HG02938 (cell line): ENCODE results near the gene CHI3L2.

Experiments used
- ATAC-seq: cut with Tn5 transposase; IDR thresholded peaks from one replicate; pipeline ENCODE4 v1.9.1; 2021; ENCODE audit warnings: mild to moderate bottlenecking, moderate library complexity; ENCODE audit not compliant: unreplicated experiment

CHI3L2 gene

GRCh38 chr1:111247125-111247838, 19.8 kb downstream of the CHI3L2 start:
- ATAC-seq: no peak

- ATAC-seq: no peak
Measured at GRCh38 chr1:111249960-111250359, 22.4 kb downstream of the CHI3L2 start.

GRCh38 chr1:111251570-111251969, 24.1 kb downstream of the CHI3L2 start:
- no peak for ATAC-seq

GRCh38 chr1:111252786-111253185, 25.3 kb downstream of the CHI3L2 start:
- no peak for ATAC-seq

GRCh38 chr1:111253876-111254275, 26.4 kb downstream of the CHI3L2 start:
- no peak for ATAC-seq

- no peak for ATAC-seq
Measured at GRCh38 chr1:111256988-111257658, 29.6 kb downstream of the CHI3L2 start.

- no peak for ATAC-seq
Measured at GRCh38 chr1:111267801-111268508, 40.4 kb downstream of the CHI3L2 start.

- ATAC-seq: no peak
Measured at GRCh38 chr1:111269825-111270406, 42.4 kb downstream of the CHI3L2 start.

- no peak for ATAC-seq
Measured at GRCh38 chr1:111270771-111271463, 43.4 kb downstream of the CHI3L2 start.

GRCh38 chr1:111271464-111271801, 43.9 kb downstream of the CHI3L2 start:
- ATAC-seq: no peak

- no peak for ATAC-seq
Measured at GRCh38 chr1:111272081-111272480, 44.6 kb downstream of the CHI3L2 start.

GRCh38 chr1:111274653-111275052, 47.1 kb downstream of the CHI3L2 start:
- ATAC-seq: peak; percentile 56

GRCh38 chr1:111275079-111275478, 47.6 kb downstream of the CHI3L2 start:
- ATAC-seq: peak; percentile 31

- ATAC-seq: no peak
Measured at GRCh38 chr1:111275780-111276433, 48.4 kb downstream of the CHI3L2 start.

GRCh38 chr1:111279144-111279543, 51.6 kb downstream of the CHI3L2 start:
- no peak for ATAC-seq

- ATAC-seq: no peak
Measured at GRCh38 chr1:111280267-111280666, 52.8 kb downstream of the CHI3L2 start.

- no peak for ATAC-seq
Measured at GRCh38 chr1:111281411-111281810, 53.9 kb downstream of the CHI3L2 start.

GRCh38 chr1:111283838-111284237, 56.3 kb downstream of the CHI3L2 start:
- ATAC-seq: no peak

GRCh38 chr1:111285879-111286278, 58.4 kb downstream of the CHI3L2 start:
- no peak for ATAC-seq

- no peak for ATAC-seq
Measured at GRCh38 chr1:111286912-111287311, 59.4 kb downstream of the CHI3L2 start.

GRCh38 chr1:111289371-111289770, 61.9 kb downstream of the CHI3L2 start:
- ATAC-seq: no peak
